HL-60 (cell line): Measurements from ENCODE around the gene LEP.

ENCODE experiments used
- DNase-seq, 2 experiments: peaks; one replicate each; pipeline ENCODE4 v3.0.0-alpha.2; 2010 to 2020; ENCODE audit warnings: low read depth in 1 of 2, low spot score in 1 of 2
- H3K27ac ChIP-seq: fragments of 250-450 bp; sonication (Bioruptor Pico); replicated peaks from 2 replicates; pipeline ENCODE4 v1.5.1; 2020; ENCODE audit warnings: mild to moderate bottlenecking, moderate library complexity
- H3K27me3 ChIP-seq: fragments of 250-450 bp; sonication (Bioruptor Pico); 2 replicates; pipeline ENCODE4 v1.5.1; 2021; ENCODE audit warnings: mild to moderate bottlenecking, moderate library complexity; ENCODE audit not compliant: insufficient read depth, poor library complexity, severe bottlenecking
- H3K4me3 ChIP-seq: replicated peaks from 2 replicates; pipeline ENCODE4 v1.5.1; 2011; ENCODE audit warnings: mild to moderate bottlenecking, control low read depth, low read length; ENCODE audit not compliant: insufficient read depth
- CTCF ChIP-seq: IDR thresholded peaks from one replicate; pipeline ENCODE4 v1.5.1; 2011; ENCODE audit warnings: low read length, control low read depth, inconsistent platforms; ENCODE audit not compliant: insufficient read depth
- GABPA ChIP-seq: IDR thresholded peaks from 2 replicates; pipeline ENCODE4 v1.6.1; 2012; ENCODE audit warnings: low read depth
- POLR2AphosphoS5 ChIP-seq: IDR thresholded peaks from 2 replicates; pipeline ENCODE4 v1.6.1; 2012; ENCODE audit warnings: low read depth
- REST ChIP-seq: IDR thresholded peaks from 2 replicates; pipeline ENCODE4 v1.6.1; 2012; ENCODE audit warnings: low read depth; ENCODE audit not compliant: insufficient replicate concordance
- SPI1 ChIP-seq: IDR thresholded peaks from 2 replicates; pipeline ENCODE4 v1.6.1; 2012; ENCODE audit warnings: low read depth, mild to moderate bottlenecking, borderline replicate concordance

LEP gene

GRCh38 chr7:128197589-128197988, 43.5 kb upstream of the LEP start:
- H3K4me3 ChIP-seq = no peak overlapping the region
- H3K27ac ChIP-seq = no peak overlapping the region
- peaks cover 3% of the 10 kb centered on the region for H3K27me3 ChIP-seq
- TF ChIP-seq POLR2AphosphoS5 = no peak
- no peak for TF ChIP-seq CTCF
- no peak for TF ChIP-seq SPI1
- no peak for TF ChIP-seq GABPA
- no peak for DNase-seq

GRCh38 chr7:128197989-128198580, 43.0 kb upstream of the LEP start:
- Histone ChIP-seq H3K4me3 (no peak overlapping the region), H3K27ac (no peak overlapping the region), H3K27me3 (peaks cover 3% of the 10 kb centered on the region)
- no peak for DNase-seq
- TF ChIP-seq GABPA (no peak), CTCF (no peak), REST (no peak), SPI1 (no peak)

GRCh38 chr7:128200376-128200775, 40.7 kb upstream of the LEP start:
- Histone ChIP-seq H3K27me3 (peaks cover 3% of the 10 kb centered on the region), H3K27ac (no peak overlapping the region), H3K4me3 (no peak overlapping the region)
- DNase-seq = no peak
- TF ChIP-seq SPI1 (no peak), CTCF (no peak), POLR2AphosphoS5 (no peak), REST (no peak), GABPA (no peak)

- no peak overlapping the region for H3K27ac ChIP-seq
- DNase-seq = no peak
- H3K27me3 ChIP-seq = peaks cover 3% of the 10 kb centered on the region
- TF ChIP-seq POLR2AphosphoS5 (no peak), GABPA (no peak), CTCF (no peak), REST (no peak), SPI1 (no peak)
- H3K4me3 ChIP-seq = no peak overlapping the region
Measured at GRCh38 chr7:128201067-128201689, 39.9 kb upstream of the LEP start.
